ENCODE data around the gene CNTROB.
"Not testable (repeated sequence)": the region's sequence is repeated elsewhere in the genome, so short reads cannot be mapped to it uniquely, and the experiment has no call there.

CNTROB gene

DNA sequence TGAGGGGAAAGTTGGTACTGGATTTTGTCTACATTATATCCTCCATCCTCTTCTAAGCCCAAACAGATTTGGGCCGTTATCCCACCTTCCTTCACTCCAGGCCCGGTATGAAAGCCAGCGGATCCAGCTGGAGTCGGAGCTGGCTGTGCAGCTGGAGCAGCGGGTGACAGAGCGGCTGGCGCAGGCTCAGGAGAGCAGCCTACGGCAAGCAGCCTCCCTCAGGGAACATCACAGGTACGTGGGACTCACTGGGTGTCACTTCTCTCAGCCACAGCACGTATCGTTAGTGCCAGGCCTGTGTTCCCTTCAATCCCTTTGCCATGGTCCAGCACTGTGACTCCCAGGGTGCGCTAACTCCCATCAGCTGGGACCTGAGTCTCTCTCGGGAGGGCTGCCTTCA, 11.3 kb downstream of the CNTROB start:
- no peak for DNase-seq

GRCh38 chr17:7944326-7944725, 12.3 kb downstream of the CNTROB start:
- DNase-seq = no peak

GRCh38 chr17:7945651-7946050, 13.6 kb downstream of the CNTROB start:
- no peak for DNase-seq

DNA sequence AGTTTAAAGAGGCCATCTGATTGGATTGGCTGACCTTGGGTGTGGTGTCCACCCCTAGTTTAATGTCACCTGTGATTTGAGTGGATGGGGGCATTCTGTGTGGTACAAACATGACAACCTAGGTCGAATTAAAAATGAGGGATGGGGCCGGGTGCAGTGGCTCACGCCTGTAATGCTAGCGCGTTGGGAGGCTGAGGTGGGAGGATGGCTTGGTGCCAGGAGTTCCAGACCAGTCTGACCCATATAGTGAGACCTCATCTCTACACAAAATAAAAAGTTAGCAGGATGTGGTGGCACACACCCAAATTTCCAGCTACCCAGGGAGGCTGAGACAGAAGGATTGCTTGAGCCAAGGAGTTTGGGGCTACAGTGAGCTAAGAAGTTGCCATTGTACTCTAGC, 14.4 kb downstream of the CNTROB start:
- DNase-seq = no peak

GRCh38 chr17:7947651-7948050, 15.6 kb downstream of the CNTROB start:
- DNase-seq = no peak

- DNase-seq = no peak
These were observed 18.6 kb downstream of the CNTROB start for GRCh38 chr17:7950578-7950977.

- no peak for DNase-seq
These were observed 19.3 kb downstream of the CNTROB start for GRCh38 chr17:7951143-7951792.

- DNase-seq = not testable (repeated sequence)
These were observed 21.3 kb downstream of the CNTROB start for GRCh38 chr17:7953266-7953665.

DNA sequence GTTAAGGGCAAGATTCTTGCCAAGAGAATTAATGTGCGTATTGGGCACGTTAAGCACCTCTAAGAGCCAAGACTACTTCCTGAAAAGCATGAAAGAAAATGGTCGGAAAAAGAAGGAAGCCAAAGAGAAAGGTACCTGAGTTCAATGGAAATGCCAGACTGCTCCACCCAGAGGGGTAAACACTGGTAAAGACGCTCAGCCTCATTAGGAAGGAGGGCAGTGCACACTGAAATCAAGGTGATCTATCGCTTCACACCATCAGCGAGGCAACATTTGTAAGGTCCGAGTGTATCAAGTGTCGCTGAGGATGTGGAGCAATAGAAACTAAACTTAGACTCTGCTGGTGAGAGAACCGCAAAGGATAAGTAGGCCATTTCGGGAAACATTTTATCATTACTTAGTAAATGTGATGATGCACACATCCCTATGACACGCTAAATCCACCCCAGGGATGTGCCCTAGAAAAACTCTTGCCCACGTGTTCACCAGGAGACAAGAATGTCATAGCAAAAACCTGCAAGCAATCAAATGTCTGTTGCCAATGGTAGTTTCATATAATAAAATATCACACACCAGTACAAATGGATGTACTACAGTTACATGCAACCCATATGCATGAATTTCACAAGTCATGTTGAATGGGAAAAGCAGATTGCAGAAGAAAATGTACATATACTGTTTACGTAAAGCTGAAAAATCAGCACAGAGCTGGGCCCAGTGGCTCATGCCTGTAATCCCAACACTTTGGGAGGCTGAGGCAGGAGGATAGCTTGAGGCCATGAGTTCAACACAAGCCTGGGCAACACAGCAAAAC, 23.6 kb downstream of the CNTROB start:
- DNase-seq = no peak

- DNase-seq = no peak
These were observed 24.4 kb downstream of the CNTROB start for GRCh38 chr17:7956228-7956965.

GRCh38 chr17:7959503-7960253, 27.7 kb downstream of the CNTROB start:
- DNase-seq = no peak

GRCh38 chr17:7961421-7961820, 29.4 kb downstream of the CNTROB start:
- DNase-seq = no peak

- no peak for DNase-seq
These were observed 35.7 kb downstream of the CNTROB start for GRCh38 chr17:7967751-7968150.

GRCh38 chr17:7969433-7969832, 37.4 kb downstream of the CNTROB start:
- no peak for DNase-seq

DNA sequence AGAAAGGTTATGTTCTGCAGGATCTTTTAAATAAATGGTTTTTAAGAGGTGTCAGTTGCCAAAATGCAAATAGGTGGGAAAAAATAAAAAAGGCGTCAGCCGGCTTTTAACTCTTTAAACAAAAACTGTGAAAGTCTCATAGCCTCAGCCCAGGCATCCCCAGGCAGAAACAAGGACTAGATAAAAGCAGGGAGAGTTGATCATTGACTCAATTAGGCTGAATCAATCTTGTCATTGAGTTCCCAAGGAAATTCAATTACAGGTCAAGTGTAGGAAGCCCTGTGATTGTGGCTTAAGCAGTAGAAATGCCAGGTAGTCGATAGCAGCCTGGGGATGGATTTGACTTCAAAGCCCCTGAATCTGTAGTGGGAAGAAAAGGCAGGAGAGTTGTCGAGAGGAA, 39.6 kb downstream of the CNTROB start:
- no peak for DNase-seq

DNA sequence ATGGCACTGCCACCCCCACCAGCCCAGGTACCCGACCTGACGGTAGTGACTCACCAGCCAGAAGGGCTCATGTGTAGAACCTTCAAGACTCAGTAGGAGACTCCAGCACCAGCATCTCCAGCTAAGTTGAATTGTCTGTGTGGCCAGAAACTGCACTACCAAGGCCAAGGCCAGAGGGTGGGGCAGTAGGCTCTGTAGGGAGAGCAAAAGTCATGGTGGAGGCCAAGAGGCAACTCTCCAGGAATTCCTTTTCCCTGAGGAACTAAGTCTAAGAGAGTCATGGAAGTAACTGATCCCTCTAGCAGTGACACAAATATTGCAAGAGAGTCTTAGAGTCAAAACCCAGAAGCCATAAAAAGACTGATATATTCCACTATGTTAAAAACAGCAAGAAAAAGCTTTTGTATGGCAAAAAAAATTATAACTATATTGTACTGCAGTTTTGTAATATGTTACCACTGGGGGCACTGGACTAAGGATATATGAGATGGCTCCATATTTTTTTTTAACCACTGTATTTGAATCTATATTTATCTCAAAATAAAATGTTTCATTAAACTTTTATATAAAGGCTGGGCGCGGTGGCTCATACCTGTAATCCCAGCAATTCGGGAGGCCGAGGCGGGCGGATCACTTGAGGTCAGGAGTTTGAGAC, 40.3 kb downstream of the CNTROB start:
- DNase-seq = no peak

DNA sequence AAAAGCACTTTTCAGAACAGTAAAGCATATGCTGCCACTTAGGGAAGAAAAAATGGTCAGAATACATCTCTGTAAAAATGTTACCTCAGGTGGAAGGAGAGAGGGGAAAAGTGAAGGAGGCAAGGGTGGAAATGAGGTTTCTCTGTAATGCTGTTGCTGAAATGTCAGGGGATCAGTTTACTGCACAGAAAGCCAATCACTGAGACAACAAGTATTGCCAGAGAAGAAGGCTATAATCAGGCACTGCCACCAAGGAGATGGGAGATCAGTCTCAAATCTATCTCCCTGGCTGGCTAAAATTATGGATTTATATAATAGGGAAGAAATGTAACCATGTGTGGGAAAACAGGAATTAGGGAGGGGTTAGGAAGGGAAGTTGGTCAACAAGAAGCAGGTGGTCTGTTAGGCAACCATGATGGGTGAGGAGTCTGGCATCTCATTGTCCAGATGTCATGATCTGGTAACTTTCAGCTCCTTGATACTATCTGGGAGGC, 42.7 kb downstream of the CNTROB start:
- no peak for DNase-seq

GRCh38 chr17:7977039-7977438, 45.0 kb downstream of the CNTROB start:
- DNase-seq = no peak

DNA sequence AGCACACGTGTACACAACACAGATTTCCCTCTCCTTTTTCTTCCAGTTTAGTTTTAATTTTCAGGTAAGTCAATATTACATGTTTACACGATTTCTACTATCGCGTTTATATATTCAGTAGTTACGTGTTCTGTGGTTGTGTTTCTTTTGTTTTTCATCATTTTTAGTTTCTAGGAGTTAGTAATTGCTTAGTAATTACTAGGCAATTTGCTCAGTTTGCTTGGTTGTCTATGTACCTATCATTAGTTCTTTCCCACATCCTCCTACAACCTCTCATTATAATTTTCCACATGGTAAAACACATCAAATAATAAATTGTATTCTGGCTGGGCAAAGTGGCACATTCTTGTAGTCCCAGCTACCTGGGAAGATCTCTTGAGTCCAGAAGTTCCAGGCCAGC, 45.8 kb downstream of the CNTROB start:
- no peak for DNase-seq

DNA sequence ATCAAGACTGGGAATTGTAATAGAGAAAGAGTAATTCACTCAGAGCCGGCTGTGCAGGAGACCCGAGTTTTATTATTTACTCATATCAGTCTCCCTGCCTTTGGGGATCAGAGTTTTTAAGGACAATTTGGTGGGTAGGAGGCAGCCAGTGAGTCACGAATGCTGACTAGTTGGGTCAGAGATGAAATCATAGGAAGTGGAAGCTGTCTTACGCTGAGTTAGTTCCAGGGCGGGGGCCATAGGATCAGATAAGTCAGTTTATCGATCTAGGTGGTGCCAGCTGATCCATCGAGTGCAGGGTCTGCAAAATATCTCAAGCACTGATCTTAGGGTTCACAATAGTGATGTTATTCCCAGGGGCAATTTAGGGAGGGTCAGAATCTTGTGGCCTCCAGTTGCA, 50.2 kb downstream of the CNTROB start:
- DNase-seq = no peak

DNA sequence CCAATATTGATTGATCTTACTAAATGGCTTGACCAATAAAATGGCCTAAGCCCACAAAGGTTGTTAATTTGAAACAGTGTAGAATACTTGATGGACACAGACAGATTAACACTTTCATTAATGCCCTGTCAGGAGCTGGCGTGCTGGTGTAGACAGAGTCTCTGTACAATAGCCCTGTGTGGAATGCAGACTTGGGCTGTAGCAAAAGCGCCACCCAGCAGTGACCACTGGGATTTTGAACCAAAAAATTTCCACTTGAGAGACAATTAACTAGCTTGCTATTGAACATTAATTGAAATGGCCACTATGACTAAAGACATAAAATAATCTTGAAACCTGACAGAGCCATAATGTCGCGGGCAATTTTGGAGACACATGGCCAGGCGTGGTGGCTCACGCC, 50.7 kb downstream of the CNTROB start:
- no peak for DNase-seq

DNA sequence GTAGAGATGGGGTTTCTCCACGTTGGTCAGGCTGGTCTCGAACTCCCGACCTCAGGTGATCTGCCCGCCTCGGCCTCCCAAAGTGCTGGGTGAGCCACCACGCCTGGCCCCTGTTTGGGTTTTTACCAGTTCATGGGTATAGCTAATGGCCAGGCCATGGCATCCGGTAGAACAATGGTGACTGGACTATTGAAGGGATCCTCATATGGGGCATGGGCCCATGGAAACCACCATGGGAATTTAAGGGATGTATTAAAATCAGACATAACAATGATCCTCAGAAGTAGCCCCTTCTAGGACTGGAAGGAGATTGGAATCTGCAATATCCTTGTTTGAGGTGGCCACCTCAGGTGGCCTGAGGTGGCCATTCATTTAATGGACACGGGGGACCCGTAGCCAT, 52.9 kb downstream of the CNTROB start:
- DNase-seq = no peak

Data from activated CD4-positive, alpha-beta T cell treated with anti-CD3 and anti-CD28 coated beads, Interleukin-2, amount 50 U/mL, for 1 hour (primary cell).